Right lobe of liver (tissue), 4 donors: ENCODE results near the gene CNEP1R1.

Experiments
- POLR2A ChIP-seq: fragments of 450-650 bp; IDR thresholded peaks from one replicate; pipeline ENCODE4 v1.6.1; 2017; ENCODE audit warnings: antibody characterized with exemption, mild to moderate bottlenecking
- TF ChIP-seq, protein P1 (sequence below), 4 donors: fragments of 200-600 bp in 3 of 4; fragments of 450-650 bp in 1 of 4; IDR thresholded peaks; one replicate each; pipeline versions ENCODE4 v1.5.1 to v1.8.0; 2016 to 2022; ENCODE audit warnings: antibody characterized with exemption in 4 of 4, mild to moderate bottlenecking in 2 of 4
- donor health status: DM: no; HTN: no; CAD: no.
- donor health status: DM: no; HTN: no; CAD: no.
- donor health status: DM: no; HTN: yes; CAD: no.

DNA sequence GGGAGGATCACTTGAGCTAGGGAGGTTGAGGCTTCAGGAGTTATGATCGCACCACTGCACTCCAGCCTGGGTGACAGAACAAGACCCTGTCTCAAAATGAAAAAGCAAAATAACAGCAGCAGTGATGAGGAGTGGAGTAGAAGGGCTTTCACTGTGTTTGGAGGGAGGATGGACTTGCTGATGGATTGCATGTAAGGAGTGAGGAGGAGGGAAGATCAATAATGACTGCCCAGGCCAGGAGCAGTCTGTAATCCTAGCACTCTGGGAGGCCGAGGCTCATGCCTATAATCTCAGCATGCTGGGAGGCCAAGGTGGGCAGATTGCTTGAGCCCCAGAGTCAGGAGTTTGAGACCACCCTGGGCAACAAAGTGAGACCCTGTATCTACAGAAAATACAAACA lies 14.8 kb upstream of the CNEP1R1 start:
- TF ChIP-seq, protein P1, sequence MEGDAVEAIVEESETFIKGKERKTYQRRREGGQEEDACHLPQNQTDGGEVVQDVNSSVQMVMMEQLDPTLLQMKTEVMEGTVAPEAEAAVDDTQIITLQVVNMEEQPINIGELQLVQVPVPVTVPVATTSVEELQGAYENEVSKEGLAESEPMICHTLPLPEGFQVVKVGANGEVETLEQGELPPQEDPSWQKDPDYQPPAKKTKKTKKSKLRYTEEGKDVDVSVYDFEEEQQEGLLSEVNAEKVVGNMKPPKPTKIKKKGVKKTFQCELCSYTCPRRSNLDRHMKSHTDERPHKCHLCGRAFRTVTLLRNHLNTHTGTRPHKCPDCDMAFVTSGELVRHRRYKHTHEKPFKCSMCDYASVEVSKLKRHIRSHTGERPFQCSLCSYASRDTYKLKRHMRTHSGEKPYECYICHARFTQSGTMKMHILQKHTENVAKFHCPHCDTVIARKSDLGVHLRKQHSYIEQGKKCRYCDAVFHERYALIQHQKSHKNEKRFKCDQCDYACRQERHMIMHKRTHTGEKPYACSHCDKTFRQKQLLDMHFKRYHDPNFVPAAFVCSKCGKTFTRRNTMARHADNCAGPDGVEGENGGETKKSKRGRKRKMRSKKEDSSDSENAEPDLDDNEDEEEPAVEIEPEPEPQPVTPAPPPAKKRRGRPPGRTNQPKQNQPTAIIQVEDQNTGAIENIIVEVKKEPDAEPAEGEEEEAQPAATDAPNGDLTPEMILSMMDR (IDR thresholded peaks at IDR 0.05) = no peak
- TF ChIP-seq POLR2A = no peak
